Coronary artery (tissue), 2 donors: ENCODE measurements around the gene PHEX.

Experiments used
- DNase-seq: peaks from one replicate; pipeline ENCODE4 v3.0.0-alpha.2; 2017; ENCODE audit warnings: low spot score
- H3K27ac ChIP-seq, 2 donors: fragments of 200-600 bp; sonication (generic); one replicate each; pipeline ENCODE4 v1.5.1; 2016 to 2019
- H3K4me3 ChIP-seq: fragments of 200-600 bp; sonication (generic); 2 replicates; pipeline ENCODE4 v1.5.1; 2016; ENCODE audit warnings: mild to moderate bottlenecking, moderate library complexity
- TF ChIP-seq, protein P1 (sequence below): fragments of 200-600 bp; sonication (generic); IDR thresholded peaks from one replicate; pipeline ENCODE4 v1.5.1; 2019; ENCODE audit warnings: antibody characterized with exemption

Gene PHEX

DNA sequence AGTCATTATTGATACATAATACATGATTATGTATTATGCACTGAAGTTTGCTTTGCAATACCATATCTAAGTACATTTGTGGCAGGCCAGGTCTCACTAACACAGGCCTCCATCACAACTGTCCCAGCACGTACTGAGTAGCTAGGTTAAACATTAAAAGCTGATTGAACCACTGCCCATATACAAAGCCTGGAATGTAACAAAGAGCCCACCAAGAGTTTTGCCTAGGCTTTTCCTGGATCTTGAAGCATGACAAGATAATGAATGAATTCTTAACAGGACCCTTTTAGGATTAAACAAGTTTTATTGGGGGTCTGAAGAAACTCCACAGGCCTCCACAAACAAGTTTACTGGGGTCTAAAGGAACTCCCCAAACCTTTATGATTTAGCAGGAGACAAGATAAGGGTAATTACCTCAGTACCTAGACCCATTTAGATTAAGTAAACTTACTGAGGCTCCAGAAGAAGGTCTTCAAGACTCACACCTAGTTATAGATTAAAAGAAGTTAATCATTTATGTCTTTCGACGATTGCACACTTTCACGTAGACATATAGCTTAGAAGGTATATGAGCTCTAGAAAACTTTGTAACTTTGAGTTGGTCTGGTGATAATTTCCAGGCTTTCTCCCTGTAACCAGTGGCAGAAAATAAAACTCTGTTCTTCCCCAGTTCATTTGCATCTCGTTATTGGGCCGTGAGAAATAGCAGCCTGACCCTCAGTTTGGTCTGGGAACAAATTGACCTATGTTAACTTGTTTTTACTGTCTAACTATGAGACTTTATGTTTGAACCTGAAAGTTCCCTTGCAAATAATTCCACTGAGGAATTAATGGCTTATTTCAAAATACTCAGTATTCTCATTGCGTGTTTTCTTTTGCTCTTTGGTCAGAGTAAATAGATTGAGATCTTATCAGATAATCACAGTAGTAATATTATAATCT lies 84.8 kb downstream of the PHEX start:
- Histone ChIP-seq H3K4me3 (no peak overlapping the region), H3K27ac (no peak overlapping the region)
- TF ChIP-seq, protein P1, sequence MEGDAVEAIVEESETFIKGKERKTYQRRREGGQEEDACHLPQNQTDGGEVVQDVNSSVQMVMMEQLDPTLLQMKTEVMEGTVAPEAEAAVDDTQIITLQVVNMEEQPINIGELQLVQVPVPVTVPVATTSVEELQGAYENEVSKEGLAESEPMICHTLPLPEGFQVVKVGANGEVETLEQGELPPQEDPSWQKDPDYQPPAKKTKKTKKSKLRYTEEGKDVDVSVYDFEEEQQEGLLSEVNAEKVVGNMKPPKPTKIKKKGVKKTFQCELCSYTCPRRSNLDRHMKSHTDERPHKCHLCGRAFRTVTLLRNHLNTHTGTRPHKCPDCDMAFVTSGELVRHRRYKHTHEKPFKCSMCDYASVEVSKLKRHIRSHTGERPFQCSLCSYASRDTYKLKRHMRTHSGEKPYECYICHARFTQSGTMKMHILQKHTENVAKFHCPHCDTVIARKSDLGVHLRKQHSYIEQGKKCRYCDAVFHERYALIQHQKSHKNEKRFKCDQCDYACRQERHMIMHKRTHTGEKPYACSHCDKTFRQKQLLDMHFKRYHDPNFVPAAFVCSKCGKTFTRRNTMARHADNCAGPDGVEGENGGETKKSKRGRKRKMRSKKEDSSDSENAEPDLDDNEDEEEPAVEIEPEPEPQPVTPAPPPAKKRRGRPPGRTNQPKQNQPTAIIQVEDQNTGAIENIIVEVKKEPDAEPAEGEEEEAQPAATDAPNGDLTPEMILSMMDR: no peak
- no peak for DNase-seq

DNA sequence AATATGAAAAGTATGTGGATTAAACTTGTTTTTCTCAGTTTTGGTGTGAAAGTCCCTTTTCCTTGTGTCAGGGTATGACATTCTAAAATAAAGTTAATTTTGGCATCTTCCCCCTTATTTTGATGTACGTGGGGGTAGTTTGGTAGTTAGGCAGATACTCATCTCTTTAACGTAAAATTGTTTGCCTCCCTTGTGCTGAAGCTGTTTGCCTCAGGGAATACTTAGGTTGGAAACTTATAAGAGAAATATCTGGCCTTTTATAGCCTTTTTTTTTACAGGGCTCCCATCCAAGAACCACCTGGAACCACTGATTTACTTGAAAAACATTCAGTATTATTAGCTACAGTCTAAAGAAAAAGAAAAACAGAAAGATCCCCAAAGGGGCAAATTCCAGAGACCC lies 85.5 kb downstream of the PHEX start:
- Histone ChIP-seq H3K27ac (no peak overlapping the region), H3K4me3 (no peak overlapping the region)
- TF ChIP-seq, protein P1: no peak
- DNase-seq: no peak

DNA sequence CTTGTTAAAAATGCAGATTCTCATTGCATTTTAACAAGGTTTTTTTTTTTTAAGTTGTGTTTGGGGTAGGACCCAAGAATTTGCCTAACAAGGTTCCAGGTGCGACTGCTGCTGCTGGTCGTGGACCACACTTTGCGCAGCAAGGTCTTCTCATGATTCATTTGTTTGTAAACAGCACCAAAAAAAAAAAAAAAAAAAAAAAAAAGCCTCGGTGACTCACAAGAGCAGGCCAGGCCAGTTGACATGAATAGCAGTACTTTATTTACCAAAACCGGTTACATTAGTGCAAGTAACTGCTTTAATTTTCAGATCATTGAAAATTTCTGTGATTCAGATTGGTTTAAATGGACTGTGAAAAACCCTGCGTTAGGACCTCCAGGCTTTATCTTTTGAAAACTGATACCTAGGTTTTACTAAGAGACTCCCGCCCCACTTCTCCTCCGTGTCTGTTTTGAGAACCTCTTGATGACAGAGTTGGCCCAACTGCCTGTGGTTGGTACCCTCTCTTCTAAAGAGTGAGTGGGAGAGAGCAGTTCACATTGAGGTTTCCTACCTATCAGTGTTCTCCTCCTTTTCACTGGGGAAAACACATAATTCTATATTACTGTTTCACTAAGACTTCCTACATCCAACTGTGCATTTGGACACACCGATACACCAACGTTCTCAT lies 86.2 kb downstream of the PHEX start:
- Histone ChIP-seq H3K27ac (no peak overlapping the region), H3K4me3 (no peak overlapping the region)
- DNase-seq: no peak
- TF ChIP-seq, protein P1: no peak

DNA sequence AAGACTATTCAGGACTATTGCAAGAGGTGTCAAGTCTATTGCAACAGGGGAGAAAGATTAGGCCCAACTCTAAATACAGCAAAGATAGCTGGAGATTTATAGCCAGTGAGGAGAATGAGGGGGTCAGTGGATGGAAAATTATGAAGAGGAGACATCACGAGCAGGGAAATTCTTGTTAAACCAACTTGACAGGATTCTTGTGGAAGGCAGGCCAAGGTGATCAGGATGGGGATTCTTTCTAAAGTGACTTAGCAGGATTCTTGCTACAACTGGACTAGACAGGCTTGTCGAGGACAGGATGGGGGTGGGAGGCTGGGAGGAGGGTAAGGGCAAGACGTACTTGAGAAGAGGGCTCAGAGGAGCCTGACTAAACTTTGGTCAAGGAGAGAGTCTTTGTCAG lies 89.0 kb downstream of the PHEX start:
- no peak overlapping the region for H3K4me3 ChIP-seq
- TF ChIP-seq, protein P1: no peak
- no peak overlapping the region for H3K27ac ChIP-seq
- DNase-seq: no peak

DNA sequence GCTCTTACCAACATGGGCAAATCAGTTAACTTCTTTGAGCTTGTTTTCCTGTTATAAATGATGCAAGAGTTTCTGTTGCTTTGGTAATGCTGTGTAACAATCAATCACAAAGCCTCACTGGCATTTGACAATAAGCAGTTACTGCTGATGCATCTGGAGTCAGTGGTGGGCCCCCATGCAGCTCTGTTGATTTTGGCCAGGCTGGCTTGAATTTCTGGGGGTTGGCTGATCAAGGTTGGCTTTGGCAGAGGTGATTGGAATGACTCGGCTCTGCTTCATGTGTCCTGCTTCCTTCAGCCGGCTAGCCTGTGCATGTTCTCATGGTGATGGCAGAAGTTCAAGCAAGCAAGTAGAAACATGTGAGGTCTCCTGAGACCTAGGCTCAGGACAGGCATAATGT lies 90.4 kb downstream of the PHEX start:
- no peak overlapping the region for H3K4me3 ChIP-seq
- no peak for DNase-seq
- TF ChIP-seq, protein P1: no peak
- H3K27ac ChIP-seq: no peak overlapping the region

DNA sequence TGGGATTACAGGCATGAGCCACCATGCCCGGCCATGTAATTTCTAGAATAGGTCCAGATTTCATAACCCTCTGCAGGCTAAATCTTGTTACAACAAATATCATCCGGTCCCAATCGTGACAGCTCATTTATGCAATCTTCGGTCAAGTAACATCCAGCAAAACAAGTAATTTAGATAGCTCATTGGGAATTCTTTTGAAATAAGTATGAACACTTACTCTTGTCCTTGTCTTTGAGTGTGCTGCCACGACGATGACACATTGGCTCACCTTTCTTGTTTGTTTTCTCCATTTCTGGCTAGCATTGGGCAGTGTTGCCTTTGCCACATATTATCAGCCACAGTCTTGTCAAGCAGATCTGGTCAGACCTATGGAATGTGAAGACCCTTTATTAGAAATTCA lies 92.0 kb downstream of the PHEX start:
- Histone ChIP-seq H3K27ac (no peak overlapping the region), H3K4me3 (no peak overlapping the region)
- no peak for DNase-seq
- TF ChIP-seq, protein P1: no peak

DNA sequence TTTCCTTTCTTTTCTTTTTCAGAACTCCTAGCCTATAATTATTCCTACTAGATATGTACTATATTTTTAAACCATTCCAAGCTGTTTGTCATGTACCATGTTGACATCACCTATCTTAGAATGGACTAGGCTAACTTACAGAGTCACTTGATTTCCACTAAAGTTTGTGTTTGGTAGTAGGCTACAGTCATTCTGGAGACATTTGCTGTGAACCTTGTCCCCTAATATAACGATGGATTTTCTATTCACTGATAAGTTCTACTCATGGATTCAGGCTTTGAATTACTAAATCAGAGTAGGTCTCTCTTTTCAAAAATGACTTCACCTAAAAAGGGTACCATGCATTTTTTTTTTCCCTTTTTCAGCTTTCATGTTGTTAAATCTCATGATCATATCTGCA lies 93.4 kb downstream of the PHEX start:
- TF ChIP-seq, protein P1: no peak
- Histone ChIP-seq H3K27ac (no peak overlapping the region), H3K4me3 (no peak overlapping the region)
- DNase-seq: no peak
